Heart left ventricle (tissue), 16 donors: ENCODE data around the gene TAP1. TPM values are rescaled to one million over a fixed set of nuclear protein-coding genes. Genes with fewer than 3 reads are reported as not detected.

Experiments
- ATAC-seq, 4 donors: fragments of 200-7000 bp; cut with Tn5 transposase; one replicate each; pipeline ENCODE4 v1.9.1; 2020 to 2022; ENCODE audit warnings: moderate library complexity in 4 of 4, mild to moderate bottlenecking in 3 of 4, moderate number of reproducible peaks in 1 of 4
- DNase-seq, 5 donors: peaks; one replicate each; pipeline ENCODE4 v3.0.0-alpha.2; 2020
- H3K27ac ChIP-seq, 12 donors: fragments of 200-600 bp; sonication (generic) in 4 of 12; one replicate each; pipeline versions ENCODE4 v1.5.0 to v1.8.0; 2016 to 2022; ENCODE audit warnings: mild to moderate bottlenecking in 2 of 12
- H3K27me3 ChIP-seq, 9 donors: fragments of 200-600 bp; sonication (generic) in 2 of 9; one replicate each; pipeline versions ENCODE4 v1.5.1 to v1.8.0; 2016 to 2022; ENCODE audit warnings: mild to moderate bottlenecking in 3 of 9
- H3K36me3 ChIP-seq, 9 donors: fragments of 200-600 bp; sonication (generic) in 2 of 9; one replicate each; pipeline versions ENCODE4 v1.5.0 to v1.8.0; 2018 to 2022; ENCODE audit warnings: mild to moderate bottlenecking in 2 of 9
- H3K4me1 ChIP-seq, 12 donors: fragments of 200-600 bp; sonication (generic) in 4 of 12; one replicate each; pipeline versions ENCODE4 v1.5.0 to v1.8.0; 2016 to 2022; ENCODE audit warnings: mild to moderate bottlenecking in 3 of 12
- H3K4me3 ChIP-seq, 12 donors: fragments of 200-600 bp; sonication (generic) in 4 of 12; one replicate each; pipeline versions ENCODE4 v1.5.0 to v1.8.0; 2017 to 2022; ENCODE audit warnings: mild to moderate bottlenecking in 9 of 12, moderate library complexity in 4 of 12
- H3K9me3 ChIP-seq, 12 donors: fragments of 200-600 bp; sonication (generic) in 4 of 12; one replicate each; pipeline versions ENCODE4 v1.5.0 to v1.8.0; 2016 to 2022; ENCODE audit warnings: mild to moderate bottlenecking in 1 of 12
- POLR2A ChIP-seq, 2 donors: fragments of 450-650 bp; IDR thresholded peaks; one replicate each; pipeline ENCODE4 v1.6.1; 2017; ENCODE audit warnings: antibody characterized with exemption in 2 of 2, mild to moderate bottlenecking in 2 of 2, moderate library complexity in 2 of 2
- WGBS, 4 donors: extraction: QIAGEN DNeasy Blood & Tissue Kit in 2 of 4; methylation state at CpG; one replicate each; pipeline versions ENCODE4 v1.1.5 to v1.1.7; 2013 to 2018; 5-methylcytosine and 5-hydroxymethylcytosine counted together
- intact Hi-C, 10 donors: fragments of 100-400 bp; cut with DNase I; formaldehyde crosslinking; loops; one replicate each; pipeline versions ENCODE4 v1.11.1 to v1.14.2; 2022
- polyA plus RNA-seq, 2 donors: library from polyadenylated mRNA; stranded (reverse); fragments of 200-250 nt; gene quantifications; one replicate each; pipeline ENCODE4 v1.2.3, GENCODE V29; 2013
- total RNA-seq, 9 donors: library from RNA; depleted of rRNA in 2 of 9; stranded (reverse); fragments of >200 nt in 2 of 9; fragmentation: NEBNext Ultra II Directional in 3 of 9; extraction: Animal tissue kit (Norgen Biotek cat#: 25700) in 3 of 9; gene quantifications; one replicate each; pipeline versions ENCODE4 v1.1.0 to v1.2.4, GENCODE V29; 2016 to 2023
- TF ChIP-seq, protein P1 (sequence below), 12 donors: fragments of 200-600 bp; sonication (generic) in 4 of 12; IDR thresholded peaks; one replicate each; pipeline versions ENCODE4 v1.5.0 to v1.8.0; 2018 to 2022; ENCODE audit warnings: antibody characterized with exemption in 12 of 12, mild to moderate bottlenecking in 5 of 12
- donor health status: ischemic (EF 13 %, LVEDD 7.1; RV severe dilation, severe dysfunction).
- donor health status: healthy with polysubstance abuse.
- donor health status: DM: no; HTN: yes; CAD: no.
- donor health status: DM: no; HTN: no; CAD: no.
- donor health status: ischemic (EF 25% LVEDD 6.9; RV normal size, moderate dysfunction).
- donor health status: ischemic (EF 25% LVEDD 5.7; RV mildly dilated, moderate dysfunction).
- donor health status: healthy.
- donor health status: DM: yes; HTN: yes; CAD: no.
- donor health status: ischemic (EF 35%, LVEDD 5.7; RV mildly dilated, moderate dysfunction).
- donor health status: nonischemic (EF 11% LVEDD 7.7; RV severe dilation, severe dysfunction).
- donor health status: DM: yes; HTN: yes; CAD: no.
- donor health status: PGD.
- donor health status: ischemic (EF 29% LVEDD 5.4; RV normal size, mild dysfunction).
- donor health status: nonischemic (EF 23%, LVEDD 6.1; RV moderate dilation, normal function).

Gene TAP1
- total and polyA plus RNA-seq, 11 donors = 15.1 to 207 (median 21.6) TPM

DNA sequence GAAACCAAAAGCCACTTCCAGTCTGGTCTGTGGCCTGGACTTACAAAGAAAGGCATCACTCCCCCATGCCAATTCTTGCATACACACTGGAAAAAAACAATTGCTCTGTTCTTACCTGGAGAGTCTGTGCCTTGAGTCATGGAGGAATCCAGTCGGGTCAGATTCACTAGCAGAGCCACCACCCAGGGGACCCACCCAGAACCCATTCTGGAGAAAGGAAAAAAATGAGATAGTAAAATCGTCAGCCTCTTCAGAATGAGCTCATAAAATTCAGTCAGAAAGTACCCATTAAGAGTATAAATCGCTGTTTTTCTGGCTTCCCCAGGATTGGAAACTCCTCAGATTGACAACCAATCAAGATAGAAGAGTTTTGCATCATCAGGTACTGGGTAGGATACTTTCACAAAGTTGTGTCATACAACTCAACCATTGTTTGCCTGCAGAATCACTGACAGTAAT lies 36.7 kb downstream of the TAP1 start, which contains the start of gene HLA-DOB:
Gene HLA-DOB, minus strand, starts transcription at position 257 of the 459 bp plus-strand sequence. Its CDS starts 51 bp downstream, at position 206.
- Histone ChIP-seq H3K4me3 (peak within 1 kb of the TSS in 7 of 12 donors; percentile 15 to 35 (median 26)), H3K4me1 (peaks cover 0 to 19% (median 5%) of the 10 kb centered on the region in 12 donors), H3K27ac (peak within 1 kb of the TSS in 1 of 12 donors; percentile 32), H3K36me3 (peaks cover 0 to 3% (median 0%) of the 10 kb centered on the region in 9 donors), H3K27me3 (peaks cover 0 to 4% (median 0%) of the 10 kb centered on the region in 9 donors), H3K9me3 (no peaks in the 10 kb centered on the region)
- TF ChIP-seq POLR2A (IDR thresholded peaks at IDR 0.05) = no peak
- TF ChIP-seq, protein P1, sequence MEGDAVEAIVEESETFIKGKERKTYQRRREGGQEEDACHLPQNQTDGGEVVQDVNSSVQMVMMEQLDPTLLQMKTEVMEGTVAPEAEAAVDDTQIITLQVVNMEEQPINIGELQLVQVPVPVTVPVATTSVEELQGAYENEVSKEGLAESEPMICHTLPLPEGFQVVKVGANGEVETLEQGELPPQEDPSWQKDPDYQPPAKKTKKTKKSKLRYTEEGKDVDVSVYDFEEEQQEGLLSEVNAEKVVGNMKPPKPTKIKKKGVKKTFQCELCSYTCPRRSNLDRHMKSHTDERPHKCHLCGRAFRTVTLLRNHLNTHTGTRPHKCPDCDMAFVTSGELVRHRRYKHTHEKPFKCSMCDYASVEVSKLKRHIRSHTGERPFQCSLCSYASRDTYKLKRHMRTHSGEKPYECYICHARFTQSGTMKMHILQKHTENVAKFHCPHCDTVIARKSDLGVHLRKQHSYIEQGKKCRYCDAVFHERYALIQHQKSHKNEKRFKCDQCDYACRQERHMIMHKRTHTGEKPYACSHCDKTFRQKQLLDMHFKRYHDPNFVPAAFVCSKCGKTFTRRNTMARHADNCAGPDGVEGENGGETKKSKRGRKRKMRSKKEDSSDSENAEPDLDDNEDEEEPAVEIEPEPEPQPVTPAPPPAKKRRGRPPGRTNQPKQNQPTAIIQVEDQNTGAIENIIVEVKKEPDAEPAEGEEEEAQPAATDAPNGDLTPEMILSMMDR (IDR thresholded peaks at IDR 0.05) = no peak
- ATAC-seq (peak; percentile 51 to 79 (median 60)), DNase-seq (no peak)
- intact Hi-C loops = no loop called here
- 43 to 56% (median 47%) methylated on average over 3 of the region's 3 CpGs for WGBS, 4 donors

DNA sequence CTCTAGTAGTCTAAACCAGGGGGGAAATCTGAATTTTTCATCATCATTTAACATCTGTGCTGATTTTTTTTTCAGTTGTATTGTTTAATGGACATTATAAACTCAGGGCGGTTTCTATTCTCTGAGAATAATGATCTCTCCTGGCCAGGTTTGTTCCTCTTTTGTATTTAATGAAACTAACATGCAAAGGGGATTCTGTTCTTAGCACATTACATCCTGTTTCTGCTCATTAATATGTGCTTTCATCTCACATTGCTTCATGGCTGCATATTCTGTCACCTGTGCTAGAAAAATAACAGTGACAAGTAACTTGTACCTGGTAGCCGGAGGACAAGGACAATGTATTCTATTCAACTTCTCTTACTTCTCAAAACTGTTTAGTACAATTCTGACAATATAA lies 37.5 kb downstream of the TAP1 start:
- peaks cover 0 to 3% (median 0%) of the 10 kb centered on the region in 9 donors for H3K36me3 ChIP-seq
- TF ChIP-seq, protein P1 (IDR thresholded peaks at IDR 0.05) = no peak
- TF ChIP-seq POLR2A (IDR thresholded peaks at IDR 0.05) = no peak
- 67 to 71% (median 69%) methylated on average over 2 of the region's 2 CpGs for WGBS, 4 donors
- H3K4me1 ChIP-seq = peaks cover 0 to 13% (median 5%) of the 10 kb centered on the region in 12 donors
- H3K27ac ChIP-seq = peak overlapping the region in 1 of 12 donors; percentile 32
- H3K9me3 ChIP-seq = no peaks in the 10 kb centered on the region
- H3K27me3 ChIP-seq = peaks cover 0 to 4% (median 0%) of the 10 kb centered on the region in 9 donors
- H3K4me3 ChIP-seq = no peak overlapping the region
- intact Hi-C loops = no loop called here
- peak in 1 of 4 donors; percentile 57 for ATAC-seq
- no peak for DNase-seq

DNA sequence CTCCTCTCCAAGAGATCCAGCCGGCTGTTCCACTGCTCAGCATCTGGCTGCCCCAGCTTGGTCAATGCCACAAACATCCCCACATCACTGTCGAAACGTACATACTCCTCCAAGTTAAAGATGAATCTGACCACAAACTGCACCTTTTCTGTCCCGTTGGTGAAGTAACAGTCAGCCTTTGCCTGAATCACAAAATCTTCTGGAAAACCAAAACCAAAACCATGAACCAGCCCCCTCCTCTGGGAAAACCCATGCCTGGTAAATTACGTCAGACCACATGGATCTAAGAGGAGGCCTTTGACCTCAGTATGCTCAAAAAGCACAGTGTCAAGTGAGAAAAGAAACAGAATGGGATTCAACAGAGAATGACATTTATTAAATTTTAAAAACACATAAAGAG lies 38.4 kb downstream of the TAP1 start:
- 65 to 77% (median 71%) methylated on average over 5 of the region's 5 CpGs for WGBS, 4 donors
- peak overlapping the region in 3 of 12 donors; percentile 13 to 32 (median 31) for H3K4me3 ChIP-seq

DNA sequence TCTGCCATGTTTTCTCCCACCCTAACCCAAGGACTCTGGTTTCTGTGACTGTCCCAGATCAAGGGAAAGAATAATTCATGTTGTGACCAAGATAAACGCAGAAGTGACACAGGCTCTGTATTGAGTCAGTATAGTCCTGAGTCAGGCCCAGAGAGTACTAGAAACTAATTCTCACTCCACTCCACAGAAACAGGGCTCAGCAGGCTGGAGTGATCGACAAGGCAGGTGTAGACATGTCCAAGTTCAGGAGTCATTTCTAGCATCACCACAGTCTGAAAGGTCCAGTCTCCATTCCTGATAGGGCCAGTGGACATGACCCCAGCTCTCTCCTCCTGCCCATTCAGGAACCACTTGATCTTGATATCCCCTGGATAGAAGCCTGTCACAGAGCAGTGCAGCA lies 39.4 kb downstream of the TAP1 start:
- Histone ChIP-seq H3K4me1 (peaks cover 0 to 13% (median 5%) of the 10 kb centered on the region in 12 donors), H3K9me3 (no peaks in the 10 kb centered on the region), H3K4me3 (no peak overlapping the region), H3K36me3 (peaks cover 0 to 3% (median 0%) of the 10 kb centered on the region in 9 donors), H3K27ac (no peak overlapping the region), H3K27me3 (peaks cover 0 to 4% (median 0%) of the 10 kb centered on the region in 9 donors)
- TF ChIP-seq, protein P1 (IDR thresholded peaks at IDR 0.05) = no peak
- TF ChIP-seq POLR2A (IDR thresholded peaks at IDR 0.05) = no peak
- DNase-seq (no peak), ATAC-seq (no peak)
- 70 to 98% (median 95%) methylated on average over 2 of the region's 2 CpGs for WGBS, 4 donors
- intact Hi-C loops = no loop called here

More for the DNA sequence above, 38.4 kb downstream of the TAP1 start:
- DNase-seq (no peak), ATAC-seq (peak in 2 of 4 donors; percentile 44 to 55)
- Histone ChIP-seq H3K27ac (peak overlapping the region in 1 of 12 donors; percentile 32), H3K4me1 (peaks cover 0 to 13% (median 5%) of the 10 kb centered on the region in 12 donors), H3K9me3 (no peaks in the 10 kb centered on the region), H3K27me3 (peaks cover 0 to 4% (median 0%) of the 10 kb centered on the region in 9 donors), H3K36me3 (peaks cover 0 to 3% (median 0%) of the 10 kb centered on the region in 9 donors)
- intact Hi-C loops = no loop called here
- no peak for TF ChIP-seq POLR2A (IDR thresholded peaks at IDR 0.05)
- TF ChIP-seq, protein P1 (IDR thresholded peaks at IDR 0.05) = no peak
